SK-N-SH (cell line): ENCODE data around the gene HUNK. TPM values are rescaled to one million over a fixed set of nuclear protein-coding genes. Genes with fewer than 3 reads are reported as not detected.

Source experiments
- CTCF ChIA-PET: fragments of 300-600, 350-600 bp; formaldehyde crosslinking; extraction: SDS; loops from one replicate; lab custom pipeline; 2021; lab: Yijun Ruan, JAX
- POLR2A ChIA-PET: fragments of 350-600 bp; sonication (Branson Sonifier 250); formaldehyde crosslinking; extraction: SDS; loops from one replicate; lab custom pipeline; 2020; ENCODE audit warnings: antibody characterized with exemption, inconsistent platforms; lab: Yijun Ruan, JAX
- DNase-seq: peaks from one replicate; pipeline ENCODE4 v3.0.0; 2012
- H2AFZ ChIP-seq: fragments of 200-600 bp; sonication (generic); 2 replicates; pipeline ENCODE4 v1.8.1; 2016; ENCODE audit warnings: antibody characterized with exemption, mild to moderate bottlenecking, low read depth
- H3F3A ChIP-seq: fragments of 200-600 bp; sonication (generic); replicated peaks from 2 replicates; pipeline ENCODE3; 2016; ENCODE audit warnings: antibody characterized with exemption, mild to moderate bottlenecking; ENCODE audit not compliant: insufficient read depth
- H3K27ac ChIP-seq, 2 experiments: fragments of 200-500 bp in 1 of 2; fragments of 200-600 bp in 1 of 2; sonication (Bioruptor generic) in 1 of 2; sonication (generic), shearing (Covaris generic) in 1 of 2; 2 replicates each; pipeline versions ENCODE4 v1.5.1 to v1.6.1; 2014 to 2016; ENCODE audit warnings: low read depth in 2 of 2, inconsistent platforms in 1 of 2, low read length in 1 of 2, mild to moderate bottlenecking in 1 of 2, mixed read lengths in 1 of 2
- H3K27me3 ChIP-seq: fragments of 200-600 bp; sonication (generic), shearing (Covaris generic); 2 replicates; pipeline ENCODE4 v1.6.1; 2016; ENCODE audit warnings: mixed run types; ENCODE audit not compliant: insufficient read depth
- H3K36me3 ChIP-seq, 2 experiments: fragments of 200-500 bp in 1 of 2; fragments of 200-600 bp in 1 of 2; sonication (Bioruptor generic) in 1 of 2; sonication (generic) in 1 of 2; replicated peaks in 1 of 2; 2 replicates each; pipeline versions ENCODE3 to v1.5.1; 2014 to 2016; ENCODE audit warnings: low read length in 1 of 2, mild to moderate bottlenecking in 1 of 2; ENCODE audit not compliant: insufficient read depth in 2 of 2, control insufficient read depth in 1 of 2
- H3K4me1 ChIP-seq, 2 experiments: fragments of 200-500 bp in 1 of 2; fragments of 200-600 bp in 1 of 2; sonication (Bioruptor generic) in 1 of 2; sonication (generic), shearing (Covaris generic) in 1 of 2; 2 replicates each; pipeline versions ENCODE4 v1.5.1 to v1.6.1; 2014 to 2016; ENCODE audit warnings: low read depth in 1 of 2, low read length in 1 of 2, mixed run types in 1 of 2; ENCODE audit not compliant: insufficient read depth in 2 of 2, control insufficient read depth in 1 of 2
- H3K4me2 ChIP-seq: fragments of 200-600 bp; sonication (generic), shearing (Covaris generic); 2 replicates; pipeline ENCODE4 v1.6.1; 2017; ENCODE audit warnings: mixed run types
- H3K4me3 ChIP-seq, 2 experiments: fragments of 200-500 bp in 1 of 2; fragments of 200-600 bp in 1 of 2; sonication (Bioruptor generic) in 1 of 2; sonication (generic), shearing (Covaris generic) in 1 of 2; 2 replicates each; pipeline versions ENCODE4 v1.5.1 to v1.8.1; 2014 to 2016; ENCODE audit warnings: low read depth in 2 of 2, inconsistent platforms in 1 of 2, low read length in 1 of 2, mild to moderate bottlenecking in 1 of 2, mixed read lengths in 1 of 2, moderate library complexity in 1 of 2
- H3K79me2 ChIP-seq: fragments of 200-600 bp; sonication (generic); 2 replicates; pipeline ENCODE4 v1.8.1; 2017; ENCODE audit warnings: mild to moderate bottlenecking; ENCODE audit not compliant: insufficient read depth
- H3K9ac ChIP-seq: fragments of 200-600 bp; sonication (generic); 2 replicates; pipeline ENCODE4 v1.6.1; 2017; ENCODE audit warnings: mixed run types
- H3K9me2 ChIP-seq: fragments of 200-600 bp; sonication (generic); 2 replicates; pipeline ENCODE4 v1.6.1; 2017; ENCODE audit warnings: mixed run types
- H3K9me3 ChIP-seq: fragments of 200-600 bp; sonication (generic); 2 replicates; pipeline ENCODE4 v1.6.1; 2017; ENCODE audit warnings: mixed run types, mild to moderate bottlenecking, moderate library complexity
- H4K20me1 ChIP-seq: fragments of 200-600 bp; sonication (generic); 2 replicates; pipeline ENCODE4 v1.6.1; 2017; ENCODE audit warnings: mild to moderate bottlenecking, mixed run types; ENCODE audit not compliant: insufficient read depth
- CHD2 ChIP-seq: fragments of 150-350 bp; IDR thresholded peaks from 2 replicates; pipeline ENCODE4 v1.6.1; 2018; ENCODE audit warnings: low read length; ENCODE audit not compliant: partially characterized antibody
- FOSL2 ChIP-seq: IDR thresholded peaks from 2 replicates; pipeline ENCODE4 v1.4.0; 2012; ENCODE audit warnings: low read depth, mild to moderate bottlenecking, moderate library complexity, borderline replicate concordance
- FOXM1 ChIP-seq: IDR thresholded peaks from 2 replicates; pipeline ENCODE4 v1.4.0; 2012; ENCODE audit warnings: low read depth, mild to moderate bottlenecking
- GABPA ChIP-seq: IDR thresholded peaks from 2 replicates; pipeline ENCODE4 v1.4.0; 2012; ENCODE audit warnings: low read depth, mild to moderate bottlenecking
- JUND ChIP-seq: IDR thresholded peaks from 2 replicates; pipeline ENCODE4 v1.4.0; 2012
- NFIC ChIP-seq: IDR thresholded peaks from 2 replicates; pipeline ENCODE4 v1.4.0; 2012; ENCODE audit warnings: borderline replicate concordance
- RXRA ChIP-seq: IDR thresholded peaks from 2 replicates; pipeline ENCODE4 v1.4.0; 2012; ENCODE audit warnings: low read depth, mild to moderate bottlenecking, borderline replicate concordance
- SIN3A ChIP-seq: IDR thresholded peaks from 2 replicates; pipeline ENCODE4 v1.6.1; 2012; ENCODE audit warnings: low read depth, mild to moderate bottlenecking, low read length, moderate library complexity, borderline replicate concordance
- TCF12 ChIP-seq: IDR thresholded peaks from 2 replicates; pipeline ENCODE4 v1.4.0; 2012
- TEAD4 ChIP-seq: IDR thresholded peaks from 2 replicates; pipeline ENCODE4 v1.4.0; 2012; ENCODE audit warnings: mild to moderate bottlenecking, borderline replicate concordance; ENCODE audit not compliant: insufficient read depth
- YY1 ChIP-seq: IDR thresholded peaks from 2 replicates; pipeline ENCODE4 v1.4.0; 2012; ENCODE audit warnings: low read depth, mild to moderate bottlenecking
- WGBS: methylation state at CpG from one replicate; pipeline ENCODE4 v1.1.6; 2017; ENCODE audit warnings: low lambda C conversion rate; 5-methylcytosine and 5-hydroxymethylcytosine counted together
- polyA plus RNA-seq, 3 experiments: library from polyadenylated mRNA; depleted of rRNA; stranded (reverse); fragments of >200 nt; gene quantifications; 2 replicates each; pipeline ENCODE4 v1.2.3, GENCODE V29; 2012
- TF ChIP-seq, protein P1 (sequence below): fragments of 200-600 bp; sonication (generic); IDR thresholded peaks from 2 replicates; pipeline ENCODE4 v1.6.1; 2017; ENCODE audit warnings: antibody characterized with exemption, mild to moderate bottlenecking, moderate library complexity

HUNK gene
- polyA plus RNA-seq, 1 of the 3 experiments (the other 2 are of a cell fraction) = 0.31 TPM

DNA sequence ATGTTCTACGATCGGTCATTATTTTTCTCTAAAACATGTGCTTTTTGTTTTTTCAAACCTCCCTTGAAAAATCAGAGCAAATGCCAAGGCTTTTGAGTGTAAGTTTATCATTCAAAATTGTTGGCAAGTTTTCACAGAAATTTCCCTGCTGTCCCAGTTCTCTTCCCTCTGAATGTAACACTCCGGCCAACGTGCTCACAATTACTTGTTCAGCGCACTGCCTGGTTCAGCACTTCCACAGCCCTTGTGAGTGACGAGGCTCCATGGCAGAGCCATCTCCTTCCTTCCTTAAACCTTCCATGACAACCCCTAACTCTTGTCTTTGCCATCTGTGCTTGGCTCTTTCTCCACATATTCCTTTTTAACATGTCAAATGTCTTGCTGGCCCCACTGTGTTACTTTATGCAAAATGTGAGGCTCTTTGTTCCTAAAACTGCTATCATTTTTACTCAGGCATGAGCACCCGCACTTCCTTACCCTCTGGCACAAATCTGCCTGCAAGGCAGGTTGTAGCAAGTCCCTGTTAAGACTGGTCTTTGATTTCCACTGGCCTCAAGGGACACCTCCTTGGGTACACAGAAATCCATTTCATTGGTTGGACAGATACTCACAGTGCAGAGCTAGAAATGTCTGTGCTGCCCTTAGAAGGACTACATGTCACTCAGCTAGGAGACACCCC is 142.8 kb downstream of the HUNK start:
- no peak for DNase-seq
- Histone ChIP-seq H3K4me1 (peaks cover 0 to 2% of the 10 kb centered on the region in 2 experiments; a peak in 1 of 4 replicates), H3K4me3 (no peak overlapping the region), H2AFZ (no peak overlapping the region), H3K36me3 (no peaks in the 10 kb centered on the region), H4K20me1 (no peaks in the 10 kb centered on the region), H3K4me2 (no peak overlapping the region), H3K79me2 (no peaks in the 10 kb centered on the region), H3K27me3 (no peaks in the 10 kb centered on the region), H3K27ac (no peak overlapping the region), H3K9ac (no peak overlapping the region), H3K9me2 (no peaks in the 10 kb centered on the region), H3F3A (no peaks in the 10 kb centered on the region), H3K9me3 (no peaks in the 10 kb centered on the region)
- POLR2A ChIA-PET = no interaction called here
- CTCF ChIA-PET = interaction anchor here (0.6 kb wide), 1 partner anchor 303 kb away, joined by 3 read pairs; no protein-coding TSS in a partner anchor
- 76% methylated on average over 7 of the region's 7 CpGs for WGBS
- TF ChIP-seq JUND = no peak

DNA sequence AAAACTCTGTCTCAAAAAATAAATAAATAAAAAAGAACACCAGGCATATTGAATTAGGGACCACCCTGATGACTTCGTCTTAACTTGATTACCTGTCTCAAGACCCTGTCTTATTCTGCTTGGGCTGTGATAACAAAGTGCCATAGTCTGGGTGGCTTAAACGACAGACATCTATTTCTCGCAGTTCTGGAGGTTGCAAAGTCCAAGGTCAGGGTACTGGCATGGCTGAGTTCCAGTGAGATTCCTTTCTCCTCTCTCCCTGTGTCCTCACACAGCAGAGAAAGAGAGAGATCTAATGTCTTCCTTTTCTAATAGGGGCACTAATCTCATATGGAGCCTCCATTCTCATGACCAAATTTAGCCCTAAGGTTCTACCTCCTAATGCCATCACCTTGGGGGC is 145.6 kb downstream of the HUNK start:
- no peaks in the 10 kb centered on the region for H3K9me2 ChIP-seq
- no peaks in the 10 kb centered on the region for H3K36me3 ChIP-seq
- H3K27me3 ChIP-seq = no peaks in the 10 kb centered on the region
- no peak for DNase-seq
- H3K4me2 ChIP-seq = no peak overlapping the region
- WGBS = 71% methylated on average over 3 of the region's 3 CpGs
- no peaks in the 10 kb centered on the region for H3K79me2 ChIP-seq
- H3K4me3 ChIP-seq = no peak overlapping the region
- H3K4me1 ChIP-seq = peaks cover 0 to 17% of the 10 kb centered on the region in 2 experiments; a peak in 1 of 4 replicates
- no peaks in the 10 kb centered on the region for H3K9me3 ChIP-seq
- TF ChIP-seq RXRA (no peak), TCF12 (no peak), CHD2 (no peak), FOSL2 (no peak), TEAD4 (no peak), YY1 (no peak), SIN3A (no peak), GABPA (no peak), FOXM1 (no peak), NFIC (no peak)
- TF ChIP-seq, protein P1, sequence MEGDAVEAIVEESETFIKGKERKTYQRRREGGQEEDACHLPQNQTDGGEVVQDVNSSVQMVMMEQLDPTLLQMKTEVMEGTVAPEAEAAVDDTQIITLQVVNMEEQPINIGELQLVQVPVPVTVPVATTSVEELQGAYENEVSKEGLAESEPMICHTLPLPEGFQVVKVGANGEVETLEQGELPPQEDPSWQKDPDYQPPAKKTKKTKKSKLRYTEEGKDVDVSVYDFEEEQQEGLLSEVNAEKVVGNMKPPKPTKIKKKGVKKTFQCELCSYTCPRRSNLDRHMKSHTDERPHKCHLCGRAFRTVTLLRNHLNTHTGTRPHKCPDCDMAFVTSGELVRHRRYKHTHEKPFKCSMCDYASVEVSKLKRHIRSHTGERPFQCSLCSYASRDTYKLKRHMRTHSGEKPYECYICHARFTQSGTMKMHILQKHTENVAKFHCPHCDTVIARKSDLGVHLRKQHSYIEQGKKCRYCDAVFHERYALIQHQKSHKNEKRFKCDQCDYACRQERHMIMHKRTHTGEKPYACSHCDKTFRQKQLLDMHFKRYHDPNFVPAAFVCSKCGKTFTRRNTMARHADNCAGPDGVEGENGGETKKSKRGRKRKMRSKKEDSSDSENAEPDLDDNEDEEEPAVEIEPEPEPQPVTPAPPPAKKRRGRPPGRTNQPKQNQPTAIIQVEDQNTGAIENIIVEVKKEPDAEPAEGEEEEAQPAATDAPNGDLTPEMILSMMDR = no peak
- no peak overlapping the region for H3K9ac ChIP-seq
- ChIA-PET POLR2A (no interaction called here), CTCF (interaction anchor here (1.0 kb wide), 1 partner anchor 36 kb away, joined by 3 read pairs; no protein-coding TSS in a partner anchor)
- no peak overlapping the region for H2AFZ ChIP-seq
- H4K20me1 ChIP-seq = no peaks in the 10 kb centered on the region
- H3F3A ChIP-seq = no peaks in the 10 kb centered on the region
- H3K27ac ChIP-seq = no peak overlapping the region
